Activated CD8-positive, alpha-beta memory T cell treated with anti-CD3 and anti-CD28 coated beads, Interleukin-2, amount 50 U/mL, for 4 hours (primary cell): ENCODE measurements around the gene HLTF.
A peak's percentile ranks its signal among the peaks of the same experiment; 100 is the strongest.
"Not testable (repeated sequence)": the region's sequence is repeated elsewhere in the genome, so short reads cannot be mapped to it uniquely, and the experiment has no call there.

Experiments used
- DNase-seq: peaks from one replicate; pipeline ENCODE4 v3.0.0-alpha.2; 2020

Gene HLTF

GRCh38 chr3:149086232-149086988 is at the start of gene HLTF:
TSS of gene HLTF (minus strand) at chr3:149086533. CDS start at chr3:149086336, 197 bp downstream.
- DNase-seq, result peak; percentile 92

DNA sequence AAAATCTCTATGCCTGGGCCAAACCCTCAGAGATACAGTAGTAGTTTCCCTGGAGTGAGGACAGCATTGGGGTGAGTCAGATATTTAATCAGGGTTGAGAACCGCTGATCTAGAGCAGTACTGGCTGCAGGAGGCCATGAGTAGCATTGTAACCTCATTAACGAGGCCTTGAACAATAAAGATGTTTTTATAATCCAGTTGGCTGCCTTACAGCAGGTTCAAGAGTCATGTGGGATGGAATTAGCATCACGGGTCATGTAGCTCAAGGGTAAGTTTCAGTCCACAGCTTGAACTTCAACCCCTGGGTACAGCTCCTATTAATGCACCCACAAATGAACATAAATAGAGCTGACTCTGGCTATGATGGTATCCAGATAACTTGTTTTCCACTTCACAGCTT is 48.2 kb upstream of the HLTF start:
- DNase-seq, result no peak

DNA sequence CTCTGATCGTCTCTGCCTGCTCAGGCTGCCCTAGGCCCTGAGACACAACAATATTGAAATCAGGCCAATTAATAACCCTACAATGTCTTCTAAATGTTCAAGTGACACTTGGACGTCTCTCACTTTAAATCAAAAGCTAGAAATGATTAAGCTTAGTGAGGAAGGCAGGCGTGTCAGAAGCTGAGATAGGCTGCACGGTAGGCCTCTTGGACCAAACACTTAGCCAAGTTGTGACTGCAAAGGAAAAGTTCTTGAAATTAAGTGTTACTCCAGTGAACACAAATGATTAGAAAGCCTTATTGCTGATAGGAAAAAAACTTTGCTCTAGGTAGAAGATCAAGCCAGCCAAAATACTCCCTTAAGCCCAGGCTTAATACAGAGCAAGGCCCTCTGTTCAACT is 45.3 kb upstream of the HLTF start:
- DNase-seq, result no peak

DNA sequence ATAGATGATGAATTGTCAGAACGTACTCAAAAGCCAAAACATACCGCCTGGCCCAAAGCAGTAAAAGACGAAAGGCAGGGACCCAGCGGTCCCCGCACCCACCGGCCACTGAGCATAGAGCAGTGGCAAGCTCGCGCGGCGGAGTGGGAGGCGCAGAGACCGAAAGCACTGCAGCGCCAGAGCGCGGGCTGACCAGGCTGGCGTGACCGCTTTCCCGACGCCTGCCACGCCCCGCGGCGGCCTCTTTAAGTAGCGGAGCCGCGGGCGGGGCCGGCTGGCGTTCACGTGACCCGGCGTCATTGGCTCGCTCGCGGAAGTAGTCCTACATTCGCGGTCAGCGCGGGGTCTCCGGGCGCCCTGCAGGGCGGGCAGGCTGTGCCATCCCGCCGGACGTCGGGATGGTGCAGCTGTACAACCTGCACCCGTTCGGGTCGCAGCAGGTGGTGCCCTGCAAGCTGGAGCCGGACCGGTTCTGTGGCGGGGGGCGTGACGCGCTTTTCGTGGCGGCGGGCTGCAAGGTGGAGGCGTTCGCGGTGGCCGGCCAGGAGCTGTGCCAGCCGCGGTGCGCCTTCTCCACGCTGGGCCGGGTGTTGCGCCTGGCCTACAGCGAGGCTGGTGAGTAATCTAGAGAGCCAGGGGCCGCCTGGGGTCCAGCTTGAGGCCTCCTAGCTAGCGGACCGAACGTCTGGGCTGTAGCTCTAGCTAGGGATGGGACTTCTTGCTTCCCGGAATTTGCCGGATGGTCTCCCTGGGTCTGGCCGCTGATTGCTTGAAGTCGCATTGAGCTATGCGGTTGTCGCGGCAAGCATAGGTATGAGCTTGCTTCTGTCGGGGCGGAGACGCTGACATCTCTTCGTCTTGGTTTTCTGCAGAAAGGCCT is 43.2 kb upstream of the HLTF start, which contains the start of gene HPS3:
HPS3 (plus strand) TSS at position 313 of the 880 bp plus-strand sequence; CDS start at position 399, 86 bp downstream.
- DNase-seq, result peak; percentile 78

DNA sequence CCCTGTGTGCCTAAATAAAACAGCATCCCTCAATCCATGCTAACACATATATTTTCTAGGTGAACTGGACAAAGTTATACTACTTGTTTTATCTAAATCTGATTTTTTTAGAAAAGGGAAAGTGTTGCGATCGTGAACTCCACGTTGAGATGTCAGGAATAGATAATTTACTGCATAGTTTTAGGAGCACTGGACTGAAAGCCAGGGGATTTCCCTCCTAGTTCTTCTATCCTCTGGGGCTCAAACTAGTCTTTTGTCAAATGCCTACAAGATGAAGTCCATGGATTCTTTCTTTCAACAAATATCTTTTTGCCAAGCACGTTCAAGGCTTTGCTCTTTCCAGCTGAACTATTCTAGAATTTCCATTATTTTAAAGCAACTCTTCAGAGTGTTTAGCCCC is 42.5 kb upstream of the HLTF start:
- no peak for DNase-seq

DNA sequence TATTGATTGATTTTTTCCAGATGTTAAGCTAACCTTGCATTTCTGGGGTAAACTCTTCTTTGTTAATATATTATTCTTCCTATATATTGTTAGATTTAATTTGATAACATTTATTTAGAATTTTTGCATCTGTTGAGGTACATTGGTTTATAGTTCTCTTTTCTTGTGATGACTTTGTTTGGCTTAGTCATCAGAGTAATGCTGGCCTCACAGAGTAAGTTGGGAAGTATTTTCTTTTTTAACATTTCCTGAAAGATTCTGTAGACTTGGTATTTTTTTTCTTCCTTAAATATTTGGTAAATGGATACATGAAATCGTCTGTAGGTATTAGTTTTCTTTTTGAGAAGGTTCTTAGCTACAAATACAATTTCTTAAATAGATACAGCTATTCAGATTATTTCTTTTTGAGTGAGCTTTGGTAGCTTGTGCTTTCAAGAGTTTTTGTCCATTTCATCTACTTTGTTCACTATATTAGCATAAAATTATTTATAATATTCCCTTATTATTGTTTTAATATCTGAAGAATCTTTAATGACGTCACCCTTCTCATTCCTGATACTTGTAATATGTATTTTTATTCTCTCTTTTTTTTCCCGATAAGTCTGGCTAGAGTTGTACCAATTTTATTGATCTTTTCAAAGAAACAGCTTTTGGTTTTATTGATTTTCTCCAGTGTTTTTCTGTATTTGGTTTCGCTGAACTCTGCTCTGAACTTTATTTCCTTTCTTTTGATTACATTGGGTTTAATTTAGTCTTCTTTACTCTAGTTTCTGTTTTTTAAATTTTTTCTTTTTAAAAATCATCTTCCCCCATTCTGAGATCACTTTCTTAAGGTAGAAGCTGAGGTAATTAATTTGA is 36.6 kb upstream of the HLTF start:
- DNase-seq, result no peak

DNA sequence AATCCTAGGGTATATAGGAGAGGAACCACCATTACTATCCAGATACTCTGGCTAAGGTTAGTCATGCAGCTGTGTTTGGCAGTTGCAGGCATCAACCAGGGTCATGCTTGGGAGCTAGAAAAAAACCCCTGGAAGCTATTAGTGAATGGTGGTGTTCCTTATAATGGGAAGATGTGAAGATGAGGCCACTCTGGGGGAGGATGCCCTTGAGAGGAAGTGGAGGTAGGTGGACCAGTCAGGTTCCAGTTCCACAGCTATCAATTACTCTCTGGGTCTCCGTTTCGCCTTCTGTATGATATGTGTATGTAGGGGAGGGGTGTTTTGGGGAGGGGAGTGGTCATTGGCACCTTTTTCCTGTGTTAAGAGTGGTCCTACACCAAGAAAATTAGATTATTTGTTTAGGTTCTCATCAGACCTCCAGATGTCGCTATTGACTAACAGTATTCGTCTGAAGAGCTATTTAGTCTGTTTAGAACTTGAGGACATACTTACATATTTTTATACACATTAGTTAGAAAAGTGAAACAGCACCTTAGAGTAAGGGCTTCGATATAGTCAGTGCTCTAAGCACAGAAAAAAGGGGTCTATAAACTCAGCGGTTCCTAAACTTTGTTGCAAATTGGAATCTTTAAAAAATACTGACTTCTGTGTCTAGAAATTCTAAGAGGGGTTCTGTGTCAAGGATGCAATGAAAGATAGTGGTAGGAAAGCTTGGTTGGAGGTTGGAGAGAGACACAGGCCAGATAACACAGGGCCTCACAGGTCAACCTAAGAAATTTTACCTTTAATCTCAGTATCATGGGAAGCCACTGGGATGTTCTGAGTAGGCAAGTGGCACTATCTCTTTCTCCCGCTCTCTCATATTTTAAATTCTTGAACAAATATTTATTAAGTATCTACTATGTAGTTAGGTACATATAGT is 34.0 kb upstream of the HLTF start:
- DNase-seq, result no peak

GRCh38 chr3:149119466-149119865 is 33.1 kb upstream of the HLTF start:
- no peak for DNase-seq

DNA sequence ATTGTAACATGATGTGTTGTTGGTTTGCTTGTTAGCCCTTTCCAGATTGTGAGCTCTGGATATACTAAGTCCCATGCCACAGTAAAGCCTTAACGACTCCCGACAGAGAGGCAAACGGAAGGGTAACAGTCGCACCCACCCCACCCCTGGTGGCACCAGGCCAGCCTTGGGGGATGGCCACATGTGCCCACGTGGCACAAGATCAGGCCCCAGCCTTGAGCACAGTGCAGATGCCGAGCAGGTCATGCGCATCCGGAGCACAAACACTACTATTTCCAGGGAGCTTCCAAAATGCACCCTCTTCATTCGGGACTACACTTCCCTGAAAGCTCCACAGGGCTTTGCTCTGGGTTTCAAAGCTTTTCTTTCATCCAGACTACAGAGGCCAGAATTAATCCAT is 32.4 kb upstream of the HLTF start:
- no peak for DNase-seq

DNA sequence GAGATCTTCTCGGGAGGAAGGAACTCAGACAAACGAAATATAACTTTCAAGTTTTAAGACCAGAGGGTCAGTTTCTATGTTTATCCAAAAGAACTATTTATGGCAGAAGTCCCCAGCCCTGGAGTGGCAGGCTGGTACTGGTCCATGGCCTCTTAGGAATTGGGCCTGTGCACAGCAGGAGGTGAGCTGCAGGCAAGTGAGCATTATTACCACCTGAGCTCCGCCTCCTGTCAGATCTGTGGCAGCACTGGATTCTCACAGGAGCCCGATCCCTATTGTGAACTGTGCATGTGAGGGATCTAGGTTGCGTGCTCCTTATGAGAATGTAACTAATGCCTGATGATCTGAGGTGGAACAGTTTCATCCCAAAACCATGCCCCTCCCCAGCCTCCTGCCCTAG is 28.8 kb upstream of the HLTF start:
- DNase-seq, result no peak

- DNase-seq, result no peak
These were observed 28.1 kb upstream of the HLTF start for GRCh38 chr3:149114458-149114857.

DNA sequence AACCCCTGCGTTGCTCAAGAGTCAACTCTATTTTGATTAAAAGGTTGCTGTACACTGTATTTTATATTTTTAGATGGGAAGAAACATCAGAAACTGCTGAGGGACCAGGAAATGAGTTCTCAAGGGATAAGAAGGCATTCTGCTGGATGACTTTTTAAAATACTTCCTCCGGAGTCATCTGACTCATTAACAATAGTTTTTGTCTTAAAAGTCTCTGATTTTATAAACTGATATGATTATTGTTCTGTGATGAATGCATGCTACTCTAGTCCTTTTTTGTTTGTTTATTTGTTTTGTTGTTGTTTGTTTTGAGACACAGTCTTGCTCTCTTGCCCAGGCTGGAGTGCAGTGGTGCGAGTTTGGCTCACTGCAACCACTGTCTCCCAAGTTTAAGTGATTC is 18.2 kb upstream of the HLTF start:
- DNase-seq, result no peak

- DNase-seq, result no peak
These were observed 15.3 kb upstream of the HLTF start for GRCh38 chr3:149101641-149102040.

- no peak for DNase-seq
These were observed 14.8 kb upstream of the HLTF start for GRCh38 chr3:149101154-149101553.

- DNase-seq, result not testable (repeated sequence)
These were observed 11.7 kb upstream of the HLTF start for GRCh38 chr3:149097987-149098386.

DNA sequence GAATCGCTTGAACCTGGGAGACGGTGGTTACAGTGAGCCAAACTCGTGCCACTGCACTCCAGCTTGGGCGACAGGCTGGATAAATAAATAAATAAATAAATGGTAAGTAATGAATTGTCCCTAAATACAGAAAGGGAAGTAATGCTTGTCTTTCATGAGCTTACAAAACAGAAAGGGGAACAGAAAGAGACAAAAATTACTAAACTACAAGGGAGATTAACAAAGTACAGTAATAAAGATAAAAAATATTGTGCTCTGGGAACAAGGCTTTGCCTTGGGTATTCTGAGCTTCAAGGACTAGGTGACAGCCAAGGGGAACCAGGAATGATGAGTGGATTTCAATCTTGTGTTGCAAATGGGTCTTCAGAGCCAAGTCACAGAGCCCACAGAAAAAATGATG is 9.2 kb upstream of the HLTF start:
- no peak for DNase-seq

- DNase-seq, result no peak
These were observed 5.7 kb upstream of the HLTF start for GRCh38 chr3:149091983-149092382.

DNA sequence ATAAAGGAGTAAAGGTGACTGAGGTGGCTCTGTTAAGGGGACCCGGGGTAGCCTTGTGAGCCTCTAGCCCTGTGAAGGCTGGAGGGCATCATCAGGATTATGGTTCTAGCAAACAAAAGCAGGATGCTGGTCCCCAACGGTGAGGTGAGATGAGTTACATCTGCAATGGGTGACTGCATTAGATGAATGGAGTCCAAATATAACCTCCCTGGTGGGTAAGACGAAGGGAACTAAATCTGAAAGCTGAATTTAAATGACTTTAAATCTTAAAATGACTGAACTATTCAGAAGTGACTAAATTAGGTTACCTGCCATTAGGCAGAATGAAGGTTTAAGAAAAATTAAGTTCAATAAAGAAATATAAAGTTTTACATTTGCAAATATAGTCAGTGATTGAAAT is 4.6 kb upstream of the HLTF start:
- DNase-seq, result no peak

GRCh38 chr3:149090461-149090860 is 4.1 kb upstream of the HLTF start:
- DNase-seq, result no peak

- no peak for DNase-seq
These were observed 3.1 kb upstream of the HLTF start for GRCh38 chr3:149089395-149089794.

DNA sequence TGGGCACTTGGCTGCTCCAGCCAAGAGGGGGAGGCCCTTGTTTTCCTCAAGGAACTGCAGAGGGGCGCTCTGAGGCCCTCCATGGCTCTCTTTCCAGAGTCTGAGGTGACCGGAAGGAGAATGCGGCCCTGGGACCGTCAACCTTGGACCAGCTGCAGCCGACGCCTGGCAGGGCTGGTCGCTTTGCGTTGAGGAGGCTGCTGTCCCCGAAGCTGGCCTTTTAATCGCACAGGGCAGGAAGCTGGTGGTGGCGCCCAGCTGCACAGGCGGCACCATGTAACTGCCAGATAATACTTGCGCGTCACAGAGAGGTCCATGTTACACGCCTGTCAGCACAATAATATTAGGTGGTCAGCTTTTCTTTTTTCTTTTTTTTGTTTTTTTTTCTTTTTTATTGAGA is 875 bp upstream of the HLTF start:
- no peak for DNase-seq

- DNase-seq, result no peak
These were observed 503 bp downstream of the HLTF start for GRCh38 chr3:149085828-149086231.
